Stimulated activated CD4-positive, alpha-beta T cell treated with anti-CD3 and anti-CD28 coated beads, Interleukin-1b, Interleukin-23, amount 100 ng/mL, for 48 hours (primary cell): ENCODE measurements around the gene C5orf58.
"Not testable (repeated sequence)": the region's sequence is repeated elsewhere in the genome, so short reads cannot be mapped to it uniquely, and the experiment has no call there.

Source experiments
- DNase-seq: peaks from one replicate; pipeline ENCODE4 v3.0.0-alpha.2; 2020

C5orf58 gene

DNA sequence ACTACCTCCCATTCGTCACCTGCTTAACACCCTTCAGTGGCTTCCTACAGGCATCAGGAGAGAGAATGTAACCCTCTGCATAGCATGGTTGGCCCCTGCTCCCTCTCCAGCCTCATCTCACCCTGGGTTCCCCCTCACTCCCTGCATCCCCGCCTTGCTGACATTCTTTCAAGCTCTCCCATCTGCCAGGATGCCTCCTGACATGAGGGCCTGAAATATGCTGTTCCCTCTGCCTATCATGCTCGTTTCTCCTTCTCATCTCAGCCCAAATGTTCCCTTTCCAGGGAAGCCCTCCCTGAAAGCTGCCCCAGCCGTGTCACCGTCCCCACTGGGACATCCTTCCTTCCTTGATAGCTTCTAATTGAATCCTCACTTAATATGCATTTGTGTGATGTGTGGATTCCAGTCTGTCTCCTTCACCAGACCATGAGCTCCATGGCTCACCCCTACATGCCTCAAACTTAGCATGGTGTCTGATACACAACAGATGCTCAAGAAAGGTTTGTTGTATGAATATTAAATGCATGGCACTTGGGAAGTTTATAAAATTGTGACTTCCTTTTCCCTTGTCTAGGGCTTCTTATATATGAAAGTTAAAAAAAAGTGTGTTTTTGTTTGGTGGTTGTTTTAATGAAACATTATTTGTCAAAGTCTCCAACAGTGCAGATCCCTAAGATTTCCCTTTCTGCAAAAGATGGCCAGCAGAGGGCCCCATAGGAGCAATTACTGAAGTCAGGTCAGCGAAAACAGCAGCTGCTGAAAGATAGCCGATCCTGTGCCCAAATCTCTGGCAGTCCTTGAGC is 7.3 kb upstream of the C5orf58 start:
- DNase-seq, result peak; percentile 66

GRCh38 chr5:170226129-170226615 is 6.6 kb upstream of the C5orf58 start:
- no peak for DNase-seq

DNA sequence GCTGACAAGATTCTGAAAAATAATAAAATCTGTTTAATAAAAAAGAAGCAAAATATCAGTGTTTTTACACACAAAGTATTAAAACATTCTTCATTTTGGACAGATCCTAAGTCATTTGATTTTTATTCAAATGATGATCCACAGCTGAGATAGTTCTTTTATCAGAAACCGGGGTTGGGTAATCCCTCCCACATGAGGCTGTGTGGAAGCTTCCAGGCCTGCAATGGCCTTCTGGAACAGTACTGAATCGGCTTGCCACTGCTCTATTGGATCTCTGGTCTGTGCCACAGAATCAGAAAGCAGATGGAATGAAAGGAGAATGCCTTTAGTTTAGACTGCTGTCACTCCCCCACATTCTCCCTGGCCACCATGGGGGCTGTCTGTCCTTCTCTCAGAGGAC is 6.1 kb upstream of the C5orf58 start:
- DNase-seq, result no peak

DNA sequence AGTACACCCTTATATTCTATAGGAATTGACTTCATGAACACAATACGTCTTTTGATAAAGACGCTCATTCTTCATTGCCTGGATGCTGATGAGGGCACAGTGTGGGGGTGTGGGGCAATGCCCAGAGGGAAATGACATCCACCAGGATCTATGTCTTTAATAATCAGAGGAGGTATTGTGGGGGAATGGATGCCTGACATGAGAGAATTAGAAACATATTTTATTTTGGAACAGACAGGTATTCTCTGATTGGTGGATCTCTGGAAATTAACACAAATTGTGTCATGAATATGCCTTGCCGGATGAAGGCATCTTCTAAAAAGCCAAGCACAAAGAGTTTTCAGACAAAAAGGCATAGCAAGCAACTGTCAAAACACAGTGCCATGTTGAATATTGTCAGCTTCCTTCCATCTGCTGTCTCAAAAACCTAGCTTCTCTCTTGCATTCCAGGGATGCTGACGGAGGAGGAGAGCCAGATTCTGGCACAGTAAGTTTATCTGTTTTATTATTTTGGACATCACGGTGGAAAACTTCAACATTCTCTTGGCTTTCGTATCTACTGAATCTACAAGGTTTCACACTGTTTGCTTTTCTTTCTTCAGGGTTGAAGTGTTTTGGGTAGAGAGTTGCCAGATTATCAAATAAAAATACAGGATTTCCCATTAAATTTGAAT is 3.9 kb upstream of the C5orf58 start:
- no peak for DNase-seq

DNA sequence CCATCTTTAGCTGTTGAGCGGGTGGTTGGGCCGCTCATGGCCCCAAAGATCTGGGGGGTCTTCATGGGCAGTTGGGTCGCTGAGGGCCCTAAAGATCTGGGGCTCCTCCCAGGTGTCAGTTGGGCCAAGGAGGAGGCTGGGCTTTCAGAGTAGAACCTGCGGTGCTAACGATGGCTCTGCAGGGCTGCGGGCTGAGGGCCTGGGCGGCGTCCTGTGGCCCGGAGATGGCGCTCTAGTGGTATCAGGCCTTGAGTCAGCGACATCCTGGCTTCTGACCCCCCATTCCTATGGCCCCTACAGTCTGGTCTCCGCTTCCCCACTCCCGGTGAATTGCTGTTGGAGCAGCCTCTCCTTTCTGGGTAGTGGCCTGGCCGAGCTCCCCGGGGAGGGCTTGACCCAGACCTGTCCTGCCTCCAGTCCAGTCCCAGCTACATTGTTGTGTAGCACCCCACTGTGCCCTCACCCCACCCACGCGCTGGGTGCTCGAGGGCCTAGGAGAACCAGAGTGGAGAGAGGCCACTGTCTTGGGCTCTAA is 640 bp downstream of the C5orf58 start:
- no peak for DNase-seq

DNA sequence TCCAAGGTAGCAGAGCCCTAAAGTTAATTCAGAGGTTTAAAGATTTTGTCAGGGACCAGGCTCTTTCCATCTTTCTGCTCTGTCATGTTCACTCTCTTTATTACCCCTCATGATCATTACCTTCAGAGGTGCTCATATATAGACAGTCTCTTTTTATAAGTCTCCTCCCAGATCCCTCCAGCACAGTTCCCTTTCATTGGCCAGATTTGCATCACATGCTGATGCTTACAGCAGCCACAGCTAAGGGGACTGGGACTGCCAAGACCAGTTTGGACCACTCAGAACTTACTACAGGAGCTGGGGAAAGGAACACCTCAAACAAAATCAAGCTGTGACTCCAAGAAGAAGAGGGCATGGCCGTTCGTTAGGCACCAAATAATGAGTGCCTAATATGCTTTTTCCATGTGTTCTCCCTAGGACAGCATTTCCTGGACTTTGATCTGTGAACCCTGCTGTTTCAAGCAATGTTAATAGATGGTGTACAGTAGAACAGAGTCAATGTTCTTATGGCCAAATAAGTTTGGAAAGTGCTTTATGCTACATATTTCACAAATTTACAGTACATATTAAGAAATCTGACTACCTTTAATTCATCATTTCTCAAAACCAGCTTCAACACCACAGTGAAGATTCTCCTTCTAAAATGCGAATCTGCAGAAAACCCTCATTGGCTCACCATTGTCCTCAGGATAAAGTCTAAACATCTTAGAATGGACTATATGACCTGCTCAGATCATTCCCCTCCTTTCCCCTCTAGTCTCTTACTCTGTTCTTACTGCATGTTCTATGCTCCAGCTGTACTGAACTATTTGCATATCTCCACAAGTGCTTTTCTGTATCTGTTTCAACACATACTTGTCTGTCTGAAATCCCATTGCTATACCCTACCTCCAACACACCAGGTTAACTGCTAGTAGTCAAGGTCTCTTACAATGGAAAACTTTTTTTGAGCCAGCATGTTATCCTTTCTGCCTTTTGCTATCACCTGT is 3.4 kb downstream of the C5orf58 start:
- DNase-seq, result no peak

DNA sequence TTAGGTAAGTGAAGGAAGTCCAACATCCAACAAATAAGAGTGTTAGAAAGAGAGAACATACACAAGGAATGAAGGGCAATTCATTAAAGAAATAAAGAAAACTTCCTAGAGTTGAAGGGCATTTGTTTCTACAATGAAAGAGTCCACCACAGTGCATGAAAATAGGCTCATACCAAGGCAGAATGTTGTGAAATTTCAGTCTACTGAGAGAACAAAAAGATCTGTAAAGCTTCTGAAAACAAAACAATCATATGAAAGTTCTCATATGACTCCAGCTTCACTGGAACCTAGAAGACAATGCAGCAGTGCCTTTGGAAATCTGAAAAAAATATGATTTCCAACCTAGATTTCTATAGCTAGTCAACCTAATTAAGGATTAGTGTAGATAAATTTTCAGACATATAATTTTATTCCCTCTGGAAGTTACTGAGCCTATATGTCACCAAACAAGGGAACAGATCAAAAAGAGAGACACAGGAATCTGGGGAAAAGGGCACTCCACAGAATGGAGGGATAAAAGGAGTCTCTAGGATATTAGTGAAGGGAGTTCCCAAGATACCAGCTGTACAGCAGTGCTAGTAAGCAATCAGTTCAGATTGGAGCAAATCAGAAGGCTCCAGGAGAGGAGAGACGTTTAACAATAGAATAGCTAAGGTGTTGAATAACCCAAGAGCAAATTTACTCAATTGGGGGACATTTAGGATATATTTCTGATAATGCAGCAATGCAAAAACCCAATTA is 5.8 kb downstream of the C5orf58 start:
- no peak for DNase-seq

- not testable (repeated sequence) for DNase-seq
Measured at GRCh38 chr5:170245436-170245835, 12.7 kb downstream of the C5orf58 start.

GRCh38 chr5:170246126-170246870 is 13.5 kb downstream of the C5orf58 start:
- no peak for DNase-seq

- DNase-seq, result no peak
Measured at GRCh38 chr5:170247363-170247762, 14.6 kb downstream of the C5orf58 start.

DNA sequence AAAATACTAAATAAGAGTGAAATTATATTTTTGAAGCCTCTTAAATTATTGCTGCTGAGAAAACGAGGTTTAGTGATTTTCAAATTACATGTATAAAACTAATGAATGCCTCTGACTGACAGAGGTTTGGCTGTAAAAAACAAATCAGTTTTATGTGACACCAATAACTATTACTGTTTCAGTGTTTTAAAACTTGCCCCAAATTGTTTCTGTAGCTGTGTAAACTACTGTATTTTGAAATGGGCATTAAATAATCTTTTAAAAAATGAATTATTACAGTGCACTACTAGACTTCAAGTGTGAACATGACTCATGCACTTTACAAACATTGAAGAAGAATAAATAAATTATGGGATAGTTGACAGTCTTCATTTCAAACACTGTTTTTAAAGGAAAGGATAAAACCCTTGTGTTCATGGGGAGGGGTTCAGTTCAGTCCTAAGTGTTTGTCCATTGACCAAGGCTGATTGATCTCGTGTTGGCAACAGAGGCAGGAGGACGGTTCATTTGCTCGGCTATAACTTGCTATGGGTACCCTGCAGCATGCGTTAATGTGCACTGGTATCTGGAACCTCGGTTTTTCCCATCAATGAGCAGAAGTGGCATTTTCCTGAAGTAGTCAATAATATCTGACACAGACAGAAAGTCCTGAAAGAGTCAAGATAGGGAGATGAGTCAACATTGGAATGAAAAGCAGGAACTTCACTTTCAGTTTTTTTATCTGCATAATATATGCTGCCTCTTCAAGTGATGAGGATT is 15.6 kb downstream of the C5orf58 start:
- DNase-seq, result no peak

DNA sequence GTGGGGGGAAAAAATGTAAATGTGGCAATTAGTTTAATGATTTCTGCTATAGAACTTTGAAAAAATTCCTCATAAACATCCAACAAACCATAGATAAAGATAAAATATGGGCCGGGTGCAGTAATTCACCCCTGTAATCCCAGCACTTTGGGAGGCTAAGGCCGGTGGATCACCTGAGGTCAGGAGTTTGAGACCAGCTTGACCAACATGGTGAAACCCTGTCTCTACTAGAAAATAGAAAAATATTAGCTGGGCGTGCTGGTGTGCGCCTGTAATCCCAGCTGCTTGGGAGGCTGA is 16.1 kb downstream of the C5orf58 start:
- DNase-seq, result not testable (repeated sequence)

DNA sequence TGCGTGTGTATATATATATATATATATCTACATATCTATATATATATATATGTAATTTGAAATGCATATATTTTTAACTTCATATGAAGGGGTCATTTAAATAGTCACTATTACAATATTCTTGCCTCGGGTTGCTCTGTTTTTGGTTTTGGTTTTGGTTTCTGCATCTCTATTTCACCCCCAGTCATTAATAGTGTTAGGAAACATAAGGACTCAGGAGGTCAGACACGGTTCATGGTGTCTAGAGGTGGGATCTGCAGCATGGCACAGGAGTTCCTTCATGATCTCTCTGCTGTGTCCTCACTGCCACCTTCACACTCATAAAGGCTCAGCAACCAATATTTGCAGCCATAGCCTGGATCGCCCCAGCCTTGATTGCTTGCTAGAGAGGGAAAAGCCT is 16.6 kb downstream of the C5orf58 start:
- DNase-seq, result no peak

DNA sequence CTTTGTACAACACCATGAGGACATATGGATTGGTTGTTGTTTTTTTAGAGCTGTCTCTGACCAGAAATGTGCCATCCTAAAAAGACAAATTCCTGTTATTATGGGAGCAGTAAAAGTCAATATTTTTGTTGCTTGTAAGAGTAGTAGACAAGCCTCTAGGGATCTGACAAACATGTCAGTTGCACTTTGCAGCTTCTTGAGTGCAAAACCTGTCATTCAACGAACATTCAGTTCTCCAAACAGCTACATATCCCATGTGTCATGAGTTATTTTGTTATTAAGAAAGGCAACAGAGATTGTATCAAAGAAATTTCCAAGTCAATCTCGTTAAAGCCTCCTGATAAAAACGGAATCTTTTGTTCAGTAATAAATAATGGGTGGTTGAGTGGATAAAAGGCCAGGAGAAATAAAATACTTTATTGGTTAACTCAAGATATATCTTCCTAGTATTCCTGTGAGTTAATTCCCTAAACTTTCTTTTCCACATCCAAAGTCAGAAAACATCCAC is 18.1 kb downstream of the C5orf58 start:
- no peak for DNase-seq

- DNase-seq, result no peak
Measured at GRCh38 chr5:170251462-170251861, 18.7 kb downstream of the C5orf58 start.

DNA sequence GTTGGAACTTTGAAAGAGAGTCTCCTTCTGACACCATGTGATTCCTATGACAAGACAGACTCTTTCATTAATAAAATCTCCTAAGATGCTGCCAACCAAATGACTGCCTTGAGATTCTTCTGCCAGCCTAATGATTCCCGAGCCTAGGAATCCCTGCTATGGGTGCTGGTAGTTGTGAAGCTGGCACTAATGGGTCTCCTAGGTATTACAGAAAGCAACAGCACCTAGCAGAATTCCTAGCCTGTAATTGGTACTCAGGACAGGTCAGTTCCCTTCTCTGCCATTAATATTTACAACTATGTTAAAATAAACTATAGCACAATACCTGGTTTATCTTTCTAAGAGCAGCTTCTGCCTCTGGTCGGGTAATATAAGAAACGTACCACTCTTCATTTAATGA is 19.3 kb downstream of the C5orf58 start:
- no peak for DNase-seq

GRCh38 chr5:170252720-170253350 is 20.1 kb downstream of the C5orf58 start:
- DNase-seq, result no peak

DNA sequence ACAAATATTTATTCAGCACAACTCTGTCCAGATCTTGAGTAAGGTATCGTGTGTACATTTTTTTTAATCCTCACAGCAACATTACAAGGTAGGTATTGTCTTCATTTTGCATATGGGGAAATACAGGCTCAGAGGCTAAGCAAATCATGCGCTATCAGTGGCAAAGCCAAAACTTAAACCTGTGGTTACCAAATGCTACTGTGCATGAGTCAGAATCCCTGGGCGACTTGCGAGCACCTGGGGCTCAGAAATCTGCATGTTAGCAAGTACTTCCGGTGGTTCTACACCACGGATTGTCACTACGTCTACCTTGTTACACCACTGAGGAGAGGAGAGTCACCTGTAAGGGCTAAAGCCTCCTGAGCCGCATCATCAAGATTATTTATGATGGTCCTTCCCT is 21.3 kb downstream of the C5orf58 start:
- DNase-seq, result peak; percentile 75

DNA sequence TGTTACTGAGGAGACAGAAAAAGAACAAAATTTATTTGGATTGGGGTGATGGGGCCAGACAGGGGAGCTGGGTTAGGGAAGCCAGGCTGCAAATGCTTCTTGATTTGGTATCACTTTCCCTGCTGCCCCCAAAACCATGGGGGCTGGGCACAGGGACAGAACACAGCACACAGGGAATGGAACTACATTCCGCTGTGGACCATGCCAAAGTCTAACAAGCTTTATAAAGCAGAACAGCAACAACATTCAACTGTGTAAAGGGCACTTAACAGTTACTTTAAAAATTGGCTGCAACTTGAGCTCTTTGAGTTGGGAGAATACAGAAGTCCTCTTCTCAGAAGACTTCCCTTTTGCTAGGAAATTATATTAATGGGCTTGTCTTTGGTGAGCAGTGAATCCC is 23.8 kb downstream of the C5orf58 start:
- no peak for DNase-seq

- no peak for DNase-seq
Measured at GRCh38 chr5:170257370-170257769, 24.6 kb downstream of the C5orf58 start.
